Natural killer cell (primary cell): ENCODE data around the gene TNK1. TPM values are rescaled to one million over a fixed set of nuclear protein-coding genes. Genes with fewer than 3 reads are reported as not detected.
A peak's percentile ranks its signal among the peaks of the same experiment; 100 is the strongest.

Experiments used
- ATAC-seq, 3 donors: fragments of 150-1000 bp in 2 of 3; fragments of 200-7000 bp in 1 of 3; cut with Tn5 transposase; 1 replicate in 1 of 3; 2 replicates in 2 of 3; pipeline ENCODE4 v1.10.0; 2021; ENCODE audit warnings: mild to moderate bottlenecking in 2 of 3, moderate library complexity in 2 of 3
- DNase-seq, 2 donors: peaks; one replicate each; pipeline versions ENCODE4 v3.0.0 to v3.0.0-alpha.2; 2013 to 2021; ENCODE audit warnings: mixed read lengths in 1 of 2
- H3K27ac ChIP-seq: one replicate; pipeline ENCODE4 v1.5.1; 2013; ENCODE audit warnings: mild to moderate bottlenecking, low read length
- H3K27me3 ChIP-seq: one replicate; pipeline ENCODE4 v1.6.1; 2013; ENCODE audit warnings: low read length; ENCODE audit not compliant: control insufficient read depth, insufficient read depth
- H3K36me3 ChIP-seq: one replicate; pipeline ENCODE4 v1.6.1; 2013; ENCODE audit warnings: low read length; ENCODE audit not compliant: control insufficient read depth, insufficient read depth
- H3K4me1 ChIP-seq: one replicate; pipeline ENCODE4 v1.6.1; 2013; ENCODE audit warnings: low read length; ENCODE audit not compliant: control insufficient read depth, insufficient read depth
- H3K4me3 ChIP-seq: one replicate; pipeline ENCODE4 v1.5.1; 2013; ENCODE audit warnings: low read length
- H3K9me3 ChIP-seq: one replicate; pipeline ENCODE4 v1.6.1; 2013; ENCODE audit warnings: low read length; ENCODE audit not compliant: control insufficient read depth, insufficient read depth
- H3K27ac Mint-ChIP-seq, 2 donors: one replicate each; pipeline ENCODE4 v1.8.0; 2022; ENCODE audit warnings: mild to moderate bottlenecking in 2 of 2, mixed read lengths in 2 of 2, moderate library complexity in 1 of 2
- H3K27me3 Mint-ChIP-seq, 2 donors: one replicate each; pipeline ENCODE4 v1.8.0; 2022; ENCODE audit warnings: low read depth in 2 of 2, mixed read lengths in 2 of 2
- H3K36me3 Mint-ChIP-seq: one replicate; pipeline ENCODE4 v1.8.0; 2022; ENCODE audit warnings: mixed read lengths
- H3K4me1 Mint-ChIP-seq, 2 donors: one replicate each; pipeline ENCODE4 v1.8.0; 2022; ENCODE audit warnings: mixed read lengths in 2 of 2
- H3K4me3 Mint-ChIP-seq: one replicate; pipeline ENCODE4 v1.8.0; 2022; ENCODE audit warnings: mild to moderate bottlenecking, moderate library complexity, mixed read lengths
- H3K9me3 Mint-ChIP-seq, 2 donors: one replicate each; pipeline ENCODE4 v1.8.0; 2022; ENCODE audit warnings: mixed read lengths in 2 of 2
- WGBS: methylation state at CpG from one replicate; pipeline ENCODE4 v1.1.7; 2013; ENCODE audit warnings: missing lambda C conversion rate; ENCODE audit not compliant: insufficient coverage; 5-methylcytosine and 5-hydroxymethylcytosine counted together
- intact Hi-C: fragments of 100-400 bp; cut with micrococcal nuclease; formaldehyde crosslinking; loops from one replicate; pipeline ENCODE4 v1.14.2; 2022
- total RNA-seq, 4 donors: library from RNA; stranded (reverse); fragments of 120-200 nt in 1 of 4; gene quantifications; one replicate each; pipeline versions ENCODE4 v1.2.3 to v1.2.4, GENCODE V29; 2013 to 2022
- TF ChIP-seq, protein P1 (sequence below): fragments of 200-600 bp; IDR thresholded peaks from one replicate; pipeline ENCODE4 v1.8.0; 2022; ENCODE audit warnings: antibody characterized with exemption

TNK1 gene
- total RNA-seq, 3 donors from 2014 or later (not counting 1 experiment from before 2014, with no cell fraction given): 0.18 to 1.7 (median 0.73) TPM

DNA sequence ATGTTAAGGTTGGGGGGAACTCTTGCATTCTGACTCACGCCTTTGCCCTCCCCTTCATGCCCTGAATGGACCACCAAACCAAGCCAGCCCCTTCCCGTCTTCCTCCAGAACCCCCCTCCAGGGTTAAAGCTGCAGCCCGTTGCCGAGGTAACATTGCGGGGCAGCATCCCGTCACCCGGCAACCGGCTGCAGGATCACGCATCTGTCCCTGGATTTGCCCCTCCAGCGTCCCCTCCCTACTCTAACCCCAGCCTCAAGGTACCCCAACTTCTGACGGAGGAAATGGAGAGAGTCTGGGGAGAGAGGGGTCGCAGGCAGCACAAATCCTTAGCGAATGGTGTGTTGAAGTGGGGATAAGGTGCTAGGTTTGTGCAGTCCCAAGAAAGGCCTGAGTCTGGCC, 26.2 kb downstream of the TNK1 start:
- peaks cover 8 to 25% of the 10 kb centered on the region in 2 donors for H3K4me1 Mint-ChIP-seq
- peaks cover 6 to 20% of the 10 kb centered on the region in 2 donors for H3K27me3 Mint-ChIP-seq
- no peaks in the 10 kb centered on the region for H3K9me3 ChIP-seq
- no peak overlapping the region for H3K4me3 ChIP-seq
- WGBS: 96% methylated on average over 12 of the region's 13 CpGs
- H3K9me3 Mint-ChIP-seq: no peaks in the 10 kb centered on the region
- intact Hi-C loops: no loop called here
- no peaks in the 10 kb centered on the region for H3K36me3 Mint-ChIP-seq
- no peak overlapping the region for H3K4me3 Mint-ChIP-seq
- H3K4me1 ChIP-seq: peaks cover 28% of the 10 kb centered on the region
- peaks cover 3% of the 10 kb centered on the region for H3K27me3 ChIP-seq
- no peak overlapping the region for H3K27ac Mint-ChIP-seq
- ATAC-seq (no peak), DNase-seq (no peak)
- TF ChIP-seq, protein P1, sequence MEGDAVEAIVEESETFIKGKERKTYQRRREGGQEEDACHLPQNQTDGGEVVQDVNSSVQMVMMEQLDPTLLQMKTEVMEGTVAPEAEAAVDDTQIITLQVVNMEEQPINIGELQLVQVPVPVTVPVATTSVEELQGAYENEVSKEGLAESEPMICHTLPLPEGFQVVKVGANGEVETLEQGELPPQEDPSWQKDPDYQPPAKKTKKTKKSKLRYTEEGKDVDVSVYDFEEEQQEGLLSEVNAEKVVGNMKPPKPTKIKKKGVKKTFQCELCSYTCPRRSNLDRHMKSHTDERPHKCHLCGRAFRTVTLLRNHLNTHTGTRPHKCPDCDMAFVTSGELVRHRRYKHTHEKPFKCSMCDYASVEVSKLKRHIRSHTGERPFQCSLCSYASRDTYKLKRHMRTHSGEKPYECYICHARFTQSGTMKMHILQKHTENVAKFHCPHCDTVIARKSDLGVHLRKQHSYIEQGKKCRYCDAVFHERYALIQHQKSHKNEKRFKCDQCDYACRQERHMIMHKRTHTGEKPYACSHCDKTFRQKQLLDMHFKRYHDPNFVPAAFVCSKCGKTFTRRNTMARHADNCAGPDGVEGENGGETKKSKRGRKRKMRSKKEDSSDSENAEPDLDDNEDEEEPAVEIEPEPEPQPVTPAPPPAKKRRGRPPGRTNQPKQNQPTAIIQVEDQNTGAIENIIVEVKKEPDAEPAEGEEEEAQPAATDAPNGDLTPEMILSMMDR: no peak
- H3K27ac ChIP-seq: no peak overlapping the region
- H3K36me3 ChIP-seq: no peaks in the 10 kb centered on the region

DNA sequence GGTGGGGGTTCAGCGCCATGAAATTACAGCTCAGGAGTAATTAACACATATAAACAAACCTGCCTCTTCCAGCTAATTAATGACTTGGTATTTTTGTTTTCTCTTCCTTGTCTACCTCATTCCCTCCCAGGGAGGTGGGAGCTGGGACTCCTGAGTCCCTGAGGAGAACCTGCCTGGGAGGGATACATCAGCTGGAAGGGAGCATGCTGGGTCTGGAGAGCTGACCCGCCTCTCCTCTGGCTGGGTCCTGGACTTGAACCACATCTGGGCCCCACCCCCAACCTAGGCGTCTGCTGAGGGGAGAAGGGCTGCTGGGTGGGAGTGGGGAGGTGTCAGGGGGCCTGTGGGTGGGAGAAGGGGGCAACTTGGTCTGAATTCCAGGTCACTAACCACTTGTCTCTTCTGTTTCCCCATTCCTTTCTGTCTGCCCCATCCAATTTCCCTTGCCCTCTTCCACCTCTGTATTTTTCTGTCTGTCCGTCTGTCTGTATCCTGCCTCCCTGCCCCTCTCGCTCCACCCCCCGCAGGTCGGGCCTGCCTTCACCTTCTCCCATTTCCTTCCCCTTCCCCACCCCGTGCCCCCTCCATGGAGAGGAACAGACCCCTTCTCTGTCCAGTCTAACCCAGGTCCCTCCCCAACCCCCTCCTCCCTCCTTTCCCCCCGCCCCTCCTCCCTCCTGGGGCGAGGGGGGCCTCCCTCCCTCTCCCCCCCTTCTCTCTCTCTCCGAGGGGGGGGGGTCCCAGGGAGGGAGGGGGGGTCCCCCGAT, 26.8 kb downstream of the TNK1 start, which contains the start of gene NLGN2:
Gene NLGN2 (plus strand): TSS at position 361 of the 767 bp plus-strand sequence. CDS start 411 bp downstream, outside the sequence.
- ATAC-seq (no peak), DNase-seq (no peak)
- Histone ChIP-seq H3K9me3 (no peaks in the 10 kb centered on the region), H3K27ac (no peak within 1 kb of the TSS), H3K36me3 (no peaks in the 10 kb centered on the region), H3K4me3 (no peak within 1 kb of the TSS), H3K4me1 (peaks cover 28% of the 10 kb centered on the region), H3K27me3 (peaks cover 3% of the 10 kb centered on the region)
- peaks cover 8 to 25% of the 10 kb centered on the region in 2 donors for H3K4me1 Mint-ChIP-seq
- H3K4me3 Mint-ChIP-seq: peak within 1 kb of the TSS; percentile 52
- TF ChIP-seq, protein P1: no peak
- intact Hi-C loops: no loop called here
- H3K9me3 Mint-ChIP-seq: no peaks in the 10 kb centered on the region
- H3K36me3 Mint-ChIP-seq: no peaks in the 10 kb centered on the region
- no peak within 1 kb of the TSS for H3K27ac Mint-ChIP-seq
- 44% methylated on average over 8 of the region's 12 CpGs for WGBS
- peaks cover 6 to 20% of the 10 kb centered on the region in 2 donors for H3K27me3 Mint-ChIP-seq

DNA sequence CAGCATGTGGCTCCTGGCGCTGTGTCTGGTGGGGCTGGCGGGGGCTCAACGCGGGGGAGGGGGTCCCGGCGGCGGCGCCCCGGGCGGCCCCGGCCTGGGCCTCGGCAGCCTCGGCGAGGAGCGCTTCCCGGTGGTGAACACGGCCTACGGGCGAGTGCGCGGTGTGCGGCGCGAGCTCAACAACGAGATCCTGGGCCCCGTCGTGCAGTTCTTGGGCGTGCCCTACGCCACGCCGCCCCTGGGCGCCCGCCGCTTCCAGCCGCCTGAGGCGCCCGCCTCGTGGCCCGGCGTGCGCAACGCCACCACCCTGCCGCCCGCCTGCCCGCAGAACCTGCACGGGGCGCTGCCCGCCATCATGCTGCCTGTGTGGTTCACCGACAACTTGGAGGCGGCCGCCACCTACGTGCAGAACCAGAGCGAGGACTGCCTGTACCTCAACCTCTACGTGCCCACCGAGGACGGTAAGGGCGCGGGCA, 27.4 kb downstream of the TNK1 start:
- Mint-ChIP-seq H3K36me3 (no peaks in the 10 kb centered on the region), H3K9me3 (no peaks in the 10 kb centered on the region), H3K4me3 (no peak overlapping the region), H3K27ac (no peak overlapping the region), H3K27me3 (peaks cover 6 to 20% of the 10 kb centered on the region in 2 donors), H3K4me1 (peaks cover 3 to 20% of the 10 kb centered on the region in 2 donors)
- 58% methylated on average over 58 of the region's 58 CpGs for WGBS
- ATAC-seq: no peak
- peaks cover 3% of the 10 kb centered on the region for H3K27me3 ChIP-seq
- intact Hi-C loops: no loop called here
- H3K36me3 ChIP-seq: no peaks in the 10 kb centered on the region
- peak in 1 of 2 donors; percentile 65 for DNase-seq
- TF ChIP-seq, protein P1: no peak
- peaks cover 23% of the 10 kb centered on the region for H3K4me1 ChIP-seq
- no peak overlapping the region for H3K27ac ChIP-seq
- no peak overlapping the region for H3K4me3 ChIP-seq
- no peaks in the 10 kb centered on the region for H3K9me3 ChIP-seq
